IPS-18a (cell line): ENCODE results near the gene POLR3A.
"Not testable (repeated sequence)": the region's sequence is repeated elsewhere in the genome, so short reads cannot be mapped to it uniquely, and the experiment has no call there.

Source experiments
- H3K27ac ChIP-seq: one replicate; pipeline ENCODE4 v1.5.1; 2013; ENCODE audit warnings: low read length
- H3K27me3 ChIP-seq: one replicate; pipeline ENCODE4 v1.6.1; 2013; ENCODE audit warnings: mild to moderate bottlenecking, low read length; ENCODE audit not compliant: control insufficient read depth, insufficient read depth
- H3K36me3 ChIP-seq: one replicate; pipeline ENCODE4 v1.6.1; 2013; ENCODE audit warnings: low read depth, low read length; ENCODE audit not compliant: control insufficient read depth
- H3K4me1 ChIP-seq: one replicate; pipeline ENCODE4 v1.6.1; 2013; ENCODE audit warnings: low read depth, low read length; ENCODE audit not compliant: control insufficient read depth
- H3K4me3 ChIP-seq: one replicate; pipeline ENCODE4 v1.5.1; 2013; ENCODE audit warnings: low read length
- H3K9ac ChIP-seq: one replicate; pipeline ENCODE4 v1.6.1; 2013; ENCODE audit warnings: mild to moderate bottlenecking, low read length, moderate library complexity
- H3K9me3 ChIP-seq: one replicate; pipeline ENCODE4 v1.6.1; 2013; ENCODE audit warnings: low read depth, low read length; ENCODE audit not compliant: control insufficient read depth

Gene POLR3A

DNA sequence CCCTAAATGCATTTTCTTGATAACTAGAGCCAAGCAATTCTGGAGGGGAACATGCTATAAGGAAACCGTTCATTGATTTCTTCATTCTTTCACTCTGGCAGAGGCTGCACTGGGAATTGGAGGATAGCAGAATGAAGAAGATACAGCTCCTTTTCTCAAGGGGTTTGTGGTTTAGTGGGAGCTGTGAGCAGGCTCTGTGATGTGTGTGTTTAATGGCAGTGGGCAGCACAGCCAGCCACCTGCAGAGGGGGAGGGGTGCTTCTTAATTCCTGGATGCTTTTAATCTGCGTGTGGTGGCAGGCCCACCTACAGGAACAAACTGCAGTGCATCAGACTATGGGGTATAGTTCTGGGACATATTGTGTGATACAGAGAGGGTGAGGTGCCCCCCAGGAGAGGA is 36.3 kb upstream of the POLR3A start:
- no peaks in the 10 kb centered on the region for H3K27me3 ChIP-seq
- no peaks in the 10 kb centered on the region for H3K36me3 ChIP-seq
- no peaks in the 10 kb centered on the region for H3K9me3 ChIP-seq
- H3K27ac ChIP-seq = no peak overlapping the region
- H3K9ac ChIP-seq = no peak overlapping the region
- no peaks in the 10 kb centered on the region for H3K4me1 ChIP-seq
- no peak overlapping the region for H3K4me3 ChIP-seq

DNA sequence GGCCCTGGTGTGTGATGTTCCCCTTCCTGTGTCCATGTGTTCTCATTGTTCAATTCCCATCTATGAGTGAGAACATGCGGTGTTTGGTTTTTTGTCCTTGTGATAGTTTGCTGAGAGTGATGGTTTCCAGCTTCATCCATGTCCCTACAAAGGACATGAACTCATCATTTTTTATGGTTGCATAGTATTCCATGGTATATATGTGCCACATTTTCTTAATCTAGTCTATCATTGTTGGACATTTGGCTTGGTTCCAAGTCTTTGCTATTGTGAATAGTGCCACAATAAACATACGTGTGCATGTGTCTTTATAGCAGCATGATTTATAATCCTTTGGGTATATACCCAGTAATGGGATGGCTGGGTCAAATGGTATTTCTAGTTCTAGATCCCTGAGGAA is 35.6 kb upstream of the POLR3A start:
- H3K27ac ChIP-seq, H3K9ac ChIP-seq, H3K9me3 ChIP-seq, H3K27me3 ChIP-seq, H3K4me1 ChIP-seq, H3K4me3 ChIP-seq, H3K36me3 ChIP-seq: not testable (repeated sequence)

DNA sequence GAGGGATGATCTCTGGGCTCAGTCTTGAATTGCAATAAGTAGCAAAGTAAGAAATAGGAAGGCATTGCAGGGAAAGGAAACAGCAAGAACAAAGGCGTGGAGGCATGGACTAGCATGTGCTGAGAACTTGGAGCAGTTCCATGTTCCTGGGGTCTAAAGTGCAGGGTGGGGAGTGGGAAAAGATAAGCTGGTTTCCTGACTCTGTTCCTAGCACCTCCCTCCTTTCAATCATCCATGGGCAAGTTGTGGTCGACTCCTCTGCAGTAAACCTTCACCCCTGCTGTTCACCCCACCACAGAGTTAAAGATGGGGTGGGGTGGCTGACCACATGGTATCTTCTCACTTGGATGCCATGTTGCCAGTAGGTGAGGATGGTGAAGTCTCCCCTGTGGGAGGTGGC is 33.9 kb upstream of the POLR3A start:
- H3K27me3 ChIP-seq = no peaks in the 10 kb centered on the region
- H3K4me3 ChIP-seq = no peak overlapping the region
- H3K27ac ChIP-seq = no peak overlapping the region
- no peaks in the 10 kb centered on the region for H3K36me3 ChIP-seq
- no peaks in the 10 kb centered on the region for H3K9me3 ChIP-seq
- H3K9ac ChIP-seq = no peak overlapping the region
- H3K4me1 ChIP-seq = no peaks in the 10 kb centered on the region

DNA sequence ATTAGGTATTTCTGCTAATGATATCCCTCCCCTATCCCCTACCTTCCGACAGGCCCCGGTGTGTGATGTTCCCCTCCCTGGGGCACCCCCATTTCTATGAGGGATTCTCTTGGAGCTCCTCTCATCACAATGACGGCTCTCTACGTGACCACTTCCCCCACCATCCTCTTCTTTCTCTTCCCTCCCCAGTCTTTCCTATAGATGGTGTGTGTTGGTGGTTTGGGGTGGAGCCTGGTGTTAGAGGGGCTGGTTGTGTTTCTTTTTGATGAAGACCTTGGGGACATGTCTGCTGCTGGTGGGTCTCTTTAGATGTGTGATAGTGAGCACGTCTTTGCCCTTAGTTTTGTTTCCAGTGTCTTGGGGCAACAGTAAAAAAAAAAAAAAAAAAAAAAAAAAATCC is 33.0 kb upstream of the POLR3A start:
- Histone ChIP-seq H3K4me1 (no peaks in the 10 kb centered on the region), H3K36me3 (no peaks in the 10 kb centered on the region), H3K9me3 (no peaks in the 10 kb centered on the region), H3K9ac (no peak overlapping the region), H3K27ac (no peak overlapping the region), H3K4me3 (no peak overlapping the region), H3K27me3 (no peaks in the 10 kb centered on the region)

DNA sequence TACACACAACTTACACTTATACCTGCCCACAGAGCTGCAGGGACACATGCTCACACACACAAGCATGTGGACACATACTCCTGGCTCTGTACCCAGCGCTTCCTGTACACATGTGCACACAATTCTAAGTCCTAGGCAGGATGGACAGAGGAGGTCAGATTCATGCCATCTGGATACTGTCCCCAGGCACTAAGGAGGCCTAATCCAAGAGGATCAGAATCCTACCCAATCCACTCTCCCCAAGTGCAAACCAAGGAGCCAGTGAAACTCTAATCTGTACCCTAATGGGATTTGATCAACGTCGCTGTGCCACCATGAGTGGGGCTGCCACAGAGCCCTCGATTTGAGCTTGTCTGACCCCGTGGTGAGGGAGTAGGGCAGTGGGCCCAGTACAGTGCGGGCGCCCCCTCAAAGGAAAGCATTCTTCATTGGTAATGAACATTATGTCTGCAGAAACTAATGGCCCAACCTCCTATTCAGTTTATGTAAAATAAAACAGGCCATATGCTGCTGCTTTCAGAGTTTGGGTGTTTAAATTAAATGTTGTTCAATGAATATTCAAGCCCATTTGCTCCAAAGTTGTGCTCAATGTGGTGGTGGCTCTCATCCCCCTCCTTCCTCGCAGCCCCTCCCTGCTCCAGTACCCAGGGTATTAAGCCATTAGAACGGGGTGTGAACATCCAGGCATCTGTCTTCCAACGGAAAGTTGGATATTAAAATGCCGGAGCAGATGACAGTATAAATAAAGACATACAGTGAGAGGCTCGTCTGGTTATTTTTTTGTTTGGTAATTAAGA is 30.8 kb upstream of the POLR3A start:
- Histone ChIP-seq H3K27ac (no peak overlapping the region), H3K9me3 (no peaks in the 10 kb centered on the region), H3K4me1 (no peaks in the 10 kb centered on the region), H3K4me3 (no peak overlapping the region), H3K36me3 (no peaks in the 10 kb centered on the region), H3K27me3 (no peaks in the 10 kb centered on the region), H3K9ac (no peak overlapping the region)

DNA sequence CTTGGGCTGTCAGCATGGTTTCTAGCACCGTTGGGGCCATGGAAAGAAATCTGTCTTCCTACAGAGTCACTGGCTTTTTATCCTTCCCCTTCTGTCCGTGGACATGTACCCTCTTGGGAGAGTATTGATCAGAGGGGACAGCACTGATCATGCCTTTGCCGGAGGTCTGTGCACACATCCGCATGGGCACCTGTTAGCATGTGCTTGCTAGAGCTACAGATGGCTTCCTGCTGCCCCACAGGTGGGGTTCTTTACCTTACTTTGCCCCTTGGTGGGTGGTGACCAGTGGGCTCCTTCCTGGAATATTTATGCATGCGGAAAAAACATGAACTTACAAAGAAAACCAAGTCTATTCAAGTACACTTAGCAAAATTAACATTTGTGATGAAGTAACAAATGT is 29.2 kb upstream of the POLR3A start:
- no peaks in the 10 kb centered on the region for H3K27me3 ChIP-seq
- H3K9me3 ChIP-seq = no peaks in the 10 kb centered on the region
- H3K27ac ChIP-seq = no peak overlapping the region
- H3K36me3 ChIP-seq = no peaks in the 10 kb centered on the region
- H3K4me1 ChIP-seq = no peaks in the 10 kb centered on the region
- H3K9ac ChIP-seq = no peak overlapping the region
- H3K4me3 ChIP-seq = no peak overlapping the region

DNA sequence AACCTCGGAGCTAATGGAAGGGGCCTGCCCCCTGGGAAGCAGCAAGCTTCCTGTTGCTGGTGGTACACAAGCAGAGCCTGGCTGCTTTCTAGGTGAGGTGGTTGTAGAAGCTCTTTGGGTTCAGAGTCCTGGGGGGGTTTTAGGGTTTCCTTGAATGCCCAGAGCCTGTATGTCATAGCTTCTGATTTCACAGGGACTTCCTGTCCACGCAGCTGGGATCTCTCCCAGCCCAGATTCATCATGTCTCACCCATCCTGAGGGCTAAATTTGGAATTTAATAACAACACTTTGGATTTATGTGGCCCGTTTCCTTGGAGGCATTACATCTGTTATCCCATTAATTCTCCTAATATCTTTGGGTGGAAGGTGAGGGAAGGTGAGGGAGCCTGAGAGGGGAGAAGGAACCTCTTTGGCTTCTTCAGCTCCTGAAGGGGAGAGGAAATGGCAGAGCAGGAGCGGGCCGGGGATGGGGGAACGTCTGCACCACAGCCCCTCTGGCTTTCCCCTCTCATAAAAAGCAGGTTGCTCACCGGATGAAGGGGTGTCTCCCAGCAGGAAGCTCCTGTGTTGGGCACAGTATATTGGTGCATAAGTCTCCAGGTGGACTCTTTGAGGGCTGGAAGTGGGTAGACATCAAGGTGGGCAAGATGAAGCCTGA is 24.0 kb upstream of the POLR3A start:
- Histone ChIP-seq H3K4me3 (no peak overlapping the region), H3K9me3 (no peaks in the 10 kb centered on the region), H3K36me3 (no peaks in the 10 kb centered on the region), H3K4me1 (no peaks in the 10 kb centered on the region), H3K27ac (no peak overlapping the region), H3K9ac (no peak overlapping the region), H3K27me3 (no peaks in the 10 kb centered on the region)

DNA sequence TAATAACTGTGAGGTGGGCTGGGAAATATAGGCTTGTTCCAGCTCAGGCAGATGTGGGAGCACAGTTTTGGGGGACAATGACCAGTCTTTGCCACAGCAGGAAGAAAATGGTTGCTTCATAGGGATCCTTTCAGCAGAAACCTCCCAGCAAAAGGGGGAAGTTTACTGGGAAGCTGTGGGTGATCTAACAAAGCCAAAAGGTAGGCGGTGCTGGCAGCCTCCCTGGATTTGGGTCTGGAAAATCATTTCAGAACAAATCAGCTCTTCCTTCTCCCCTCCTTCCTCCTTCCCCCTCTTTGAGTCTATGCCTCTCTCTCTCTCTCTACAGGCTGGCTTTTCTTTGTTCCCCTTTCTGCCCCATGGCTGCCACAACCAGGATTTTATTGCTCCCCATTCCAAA is 20.5 kb upstream of the POLR3A start:
- no peaks in the 10 kb centered on the region for H3K27me3 ChIP-seq
- no peaks in the 10 kb centered on the region for H3K4me1 ChIP-seq
- no peak overlapping the region for H3K27ac ChIP-seq
- H3K9ac ChIP-seq = no peak overlapping the region
- H3K9me3 ChIP-seq = no peaks in the 10 kb centered on the region
- no peak overlapping the region for H3K4me3 ChIP-seq
- no peaks in the 10 kb centered on the region for H3K36me3 ChIP-seq

DNA sequence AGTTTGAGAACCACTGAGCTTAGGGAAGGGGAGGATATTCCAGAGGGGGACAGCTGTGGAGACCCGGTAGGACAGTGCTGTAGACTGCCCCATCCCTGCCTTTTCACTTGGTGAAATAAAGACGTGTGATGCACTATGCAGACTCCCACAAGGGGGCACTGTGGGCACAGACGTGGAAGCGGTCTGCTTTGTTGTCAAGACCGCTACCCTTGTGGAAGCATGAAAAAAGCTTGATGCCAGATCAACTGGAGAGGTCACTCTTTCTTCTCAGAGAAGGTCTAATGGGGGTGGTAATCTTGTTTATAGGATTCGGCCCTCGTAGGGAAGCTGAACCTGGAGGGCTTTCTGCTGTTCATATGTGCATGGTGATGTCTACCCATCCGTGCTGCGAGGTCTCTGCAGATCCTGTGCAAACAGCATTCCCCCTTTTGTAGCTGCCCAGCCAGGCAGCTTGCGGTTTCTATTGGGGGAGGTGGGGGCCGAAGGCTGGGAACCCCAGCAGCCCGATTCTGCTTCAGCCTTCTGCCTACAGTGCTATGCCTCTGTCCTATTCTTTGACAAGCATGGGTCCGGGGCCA is 18.1 kb upstream of the POLR3A start:
- Histone ChIP-seq H3K4me1 (no peaks in the 10 kb centered on the region), H3K9me3 (no peaks in the 10 kb centered on the region), H3K27ac (no peak overlapping the region), H3K36me3 (peaks cover 4% of the 10 kb centered on the region), H3K9ac (no peak overlapping the region), H3K4me3 (no peak overlapping the region), H3K27me3 (no peaks in the 10 kb centered on the region)

DNA sequence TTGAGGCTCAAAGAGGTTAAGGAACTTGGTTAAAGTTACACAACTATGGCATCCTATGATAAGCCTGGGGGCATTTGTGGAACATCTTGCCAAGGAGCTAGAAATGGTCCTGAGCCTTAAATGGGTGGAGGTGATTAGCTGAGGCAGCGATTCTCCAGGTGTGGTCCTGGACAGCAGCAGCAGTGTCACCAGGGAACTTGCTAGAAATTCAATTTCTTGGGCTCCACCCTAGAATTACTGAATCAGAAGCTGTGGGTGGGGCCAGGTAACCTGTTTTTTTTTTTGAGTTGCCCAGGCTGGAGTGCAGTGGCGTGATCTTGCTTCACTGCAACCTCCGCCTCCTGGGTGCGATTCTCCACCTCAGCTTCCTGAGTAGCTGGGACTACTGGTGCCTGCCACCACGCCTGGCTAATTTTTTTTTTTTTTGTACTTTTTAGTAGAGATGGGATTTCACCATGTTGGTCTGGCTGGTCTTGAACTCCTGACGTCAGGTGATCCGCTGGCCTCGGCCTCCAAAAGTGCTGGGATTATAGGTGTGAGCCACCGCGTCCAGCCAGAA is 17.5 kb upstream of the POLR3A start:
- H3K36me3 ChIP-seq = peaks cover 10% of the 10 kb centered on the region
- H3K9ac ChIP-seq = no peak overlapping the region

DNA sequence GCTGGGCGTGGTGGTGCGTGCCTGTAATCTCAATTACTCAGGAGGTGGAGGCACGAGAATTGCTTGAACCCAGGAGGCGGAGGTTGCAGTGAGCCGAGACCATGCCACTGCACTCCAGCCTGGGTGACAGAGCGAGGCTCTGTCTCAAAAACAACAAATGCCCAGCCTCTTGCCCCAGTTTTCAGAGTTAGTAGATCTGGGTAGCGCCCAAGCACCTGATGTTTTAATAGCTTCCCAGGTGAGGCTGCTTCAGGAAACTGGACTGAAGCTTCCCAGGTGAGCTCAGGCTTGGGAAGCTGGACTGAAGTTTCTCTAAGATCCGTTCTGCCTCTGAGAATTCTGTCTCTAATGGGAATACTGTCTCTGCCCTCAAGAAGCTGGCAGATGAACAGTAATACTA is 16.5 kb upstream of the POLR3A start:
- Histone ChIP-seq H3K4me3 (no peak overlapping the region), H3K4me1 (no peaks in the 10 kb centered on the region), H3K27ac (no peak overlapping the region), H3K36me3 (peaks cover 20% of the 10 kb centered on the region), H3K27me3 (no peaks in the 10 kb centered on the region), H3K9ac (no peak overlapping the region), H3K9me3 (no peaks in the 10 kb centered on the region)

More for the DNA sequence above, 17.5 kb upstream of the POLR3A start:
- Histone ChIP-seq H3K9me3 (no peaks in the 10 kb centered on the region), H3K27ac (no peak overlapping the region), H3K27me3 (no peaks in the 10 kb centered on the region), H3K4me1 (no peaks in the 10 kb centered on the region), H3K4me3 (no peak overlapping the region)
